HG02642 (cell line): ENCODE data around the gene STYXL1.

Source experiments
- ATAC-seq: cut with Tn5 transposase; IDR thresholded peaks from one replicate; pipeline ENCODE4 v1.9.1; 2021; ENCODE audit warnings: mild to moderate bottlenecking; ENCODE audit not compliant: unreplicated experiment, poor library complexity

STYXL1 gene

GRCh38 chr7:75982306-75983064 is 65.3 kb downstream of the STYXL1 start:
- no peak for ATAC-seq

GRCh38 chr7:75981453-75982305 is 66.1 kb downstream of the STYXL1 start:
- no peak for ATAC-seq

GRCh38 chr7:75981203-75981452 is 66.7 kb downstream of the STYXL1 start:
- no peak for ATAC-seq

- no peak for ATAC-seq
These were observed 67.2 kb downstream of the STYXL1 start for GRCh38 chr7:75980430-75981202.

- no peak for ATAC-seq
These were observed 67.9 kb downstream of the STYXL1 start for GRCh38 chr7:75979759-75980429.

GRCh38 chr7:75977743-75978142 is 70.1 kb downstream of the STYXL1 start:
- no peak for ATAC-seq

GRCh38 chr7:75971961-75972763 is 75.6 kb downstream of the STYXL1 start:
- ATAC-seq = no peak

GRCh38 chr7:75971309-75971960 is 76.4 kb downstream of the STYXL1 start:
- ATAC-seq = no peak

GRCh38 chr7:75969704-75970498 is 77.9 kb downstream of the STYXL1 start:
- ATAC-seq = no peak

- ATAC-seq = no peak
These were observed 78.6 kb downstream of the STYXL1 start for GRCh38 chr7:75969182-75969581.

- ATAC-seq = no peak
These were observed 79.2 kb downstream of the STYXL1 start for GRCh38 chr7:75968561-75969001.

GRCh38 chr7:75968012-75968411 is 79.8 kb downstream of the STYXL1 start:
- no peak for ATAC-seq

GRCh38 chr7:75967487-75967997 is 80.3 kb downstream of the STYXL1 start:
- ATAC-seq = no peak

GRCh38 chr7:75967055-75967454 is 80.7 kb downstream of the STYXL1 start:
- no peak for ATAC-seq

- ATAC-seq = no peak
These were observed 81.4 kb downstream of the STYXL1 start for GRCh38 chr7:75966190-75966961.

- ATAC-seq = no peak
These were observed 82.2 kb downstream of the STYXL1 start for GRCh38 chr7:75965617-75966016.

GRCh38 chr7:75963381-75963995 is 84.3 kb downstream of the STYXL1 start:
- ATAC-seq = no peak
